NOMO-1 treated with dmso at 0.1 percent for 144 hours (cell line): ENCODE data around the gene CCR3.

ENCODE experiments used
- DNase-seq: peaks from one replicate; lab custom pipeline; 2025; ENCODE audit not compliant: unreplicated experiment; lab: John Stamatoyannopoulos, UW

The CCR3 gene

GRCh38 chr3:46293991-46294833 is 52.0 kb downstream of the CCR3 start:
- DNase-seq = no peak

- DNase-seq = no peak
Observed at GRCh38 chr3:46296826-46297225, 54.6 kb downstream of the CCR3 start.

- peak; percentile 63 for DNase-seq
Observed at GRCh38 chr3:46297658-46298423, 55.6 kb downstream of the CCR3 start.

GRCh38 chr3:46298871-46299607 is 56.8 kb downstream of the CCR3 start:
- no peak for DNase-seq

- peak; percentile 68 for DNase-seq
Observed at GRCh38 chr3:46299608-46300460, 57.6 kb downstream of the CCR3 start.

- DNase-seq = no peak
Observed at GRCh38 chr3:46300461-46300789, 58.2 kb downstream of the CCR3 start.

GRCh38 chr3:46301122-46301835 is 59.0 kb downstream of the CCR3 start:
- DNase-seq = no peak

GRCh38 chr3:46303240-46303639 is 61.0 kb downstream of the CCR3 start:
- DNase-seq = no peak

GRCh38 chr3:46304739-46305138 is 62.5 kb downstream of the CCR3 start:
- DNase-seq = no peak

GRCh38 chr3:46312991-46313390 is 70.7 kb downstream of the CCR3 start:
- peak; percentile 75 for DNase-seq

GRCh38 chr3:46314517-46314916 is 72.3 kb downstream of the CCR3 start:
- no peak for DNase-seq

- peak; percentile 6 for DNase-seq
Observed at GRCh38 chr3:46316206-46316605, 73.9 kb downstream of the CCR3 start.
